ENCODE measurements around the gene SRSF11.
"Not testable (repeated sequence)": the region's sequence is repeated elsewhere in the genome, so short reads cannot be mapped to it uniquely, and the experiment has no call there.

SRSF11 gene, protein sequence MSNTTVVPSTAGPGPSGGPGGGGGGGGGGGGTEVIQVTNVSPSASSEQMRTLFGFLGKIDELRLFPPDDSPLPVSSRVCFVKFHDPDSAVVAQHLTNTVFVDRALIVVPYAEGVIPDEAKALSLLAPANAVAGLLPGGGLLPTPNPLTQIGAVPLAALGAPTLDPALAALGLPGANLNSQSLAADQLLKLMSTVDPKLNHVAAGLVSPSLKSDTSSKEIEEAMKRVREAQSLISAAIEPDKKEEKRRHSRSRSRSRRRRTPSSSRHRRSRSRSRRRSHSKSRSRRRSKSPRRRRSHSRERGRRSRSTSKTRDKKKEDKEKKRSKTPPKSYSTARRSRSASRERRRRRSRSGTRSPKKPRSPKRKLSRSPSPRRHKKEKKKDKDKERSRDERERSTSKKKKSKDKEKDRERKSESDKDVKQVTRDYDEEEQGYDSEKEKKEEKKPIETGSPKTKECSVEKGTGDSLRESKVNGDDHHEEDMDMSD

DNA sequence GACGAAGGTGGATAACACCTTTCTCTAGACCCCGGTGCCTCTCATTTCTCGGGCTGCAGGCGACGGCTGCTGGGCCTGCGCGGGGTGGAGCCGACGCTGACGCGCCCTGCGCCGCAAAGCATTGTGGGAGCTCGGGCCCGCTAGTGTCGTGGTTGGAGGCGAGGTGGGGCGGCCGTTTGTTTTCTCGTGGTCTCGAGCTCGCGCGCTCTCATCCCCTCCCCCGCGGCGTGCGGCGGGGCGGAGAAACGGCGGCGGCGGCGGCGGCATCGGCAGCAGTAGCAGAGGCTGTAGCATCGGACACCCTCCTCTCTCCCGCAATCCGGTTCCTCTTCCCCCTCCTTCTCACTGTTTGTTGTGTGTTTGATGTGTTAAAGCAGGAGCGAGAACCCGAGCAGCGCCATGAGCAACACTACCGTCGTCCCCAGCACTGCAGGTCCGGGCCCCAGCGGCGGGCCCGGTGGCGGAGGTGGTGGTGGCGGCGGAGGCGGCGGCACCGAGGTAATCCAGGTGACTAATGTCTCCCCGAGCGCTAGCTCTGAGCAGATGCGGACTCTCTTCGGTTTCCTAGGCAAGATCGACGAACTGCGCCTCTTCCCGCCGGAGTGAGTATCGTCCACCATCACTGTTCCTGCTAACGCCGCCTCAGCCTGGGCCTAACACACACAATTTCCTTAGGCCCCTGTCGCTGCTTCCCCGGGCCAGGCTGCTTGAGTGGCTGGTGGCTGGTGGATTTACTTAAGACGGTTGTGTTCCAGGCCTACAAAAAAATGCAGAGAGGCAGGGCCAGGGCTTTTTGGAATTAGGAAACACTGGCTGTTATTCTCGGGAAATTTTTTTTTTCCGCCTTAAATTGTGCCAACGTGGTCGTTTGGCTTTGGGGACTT lies at the start of gene SRSF11:
Gene SRSF11, plus strand, starts transcription at position 143 of the 884 bp plus-strand sequence. Its CDS starts 257 bp downstream, at position 400.
- peak; percentile 96 to 98 for DNase-seq

- DNase-seq: no peak
Measured at GRCh38 chr1:70171512-70171911, 49.7 kb upstream of the SRSF11 start.

DNA sequence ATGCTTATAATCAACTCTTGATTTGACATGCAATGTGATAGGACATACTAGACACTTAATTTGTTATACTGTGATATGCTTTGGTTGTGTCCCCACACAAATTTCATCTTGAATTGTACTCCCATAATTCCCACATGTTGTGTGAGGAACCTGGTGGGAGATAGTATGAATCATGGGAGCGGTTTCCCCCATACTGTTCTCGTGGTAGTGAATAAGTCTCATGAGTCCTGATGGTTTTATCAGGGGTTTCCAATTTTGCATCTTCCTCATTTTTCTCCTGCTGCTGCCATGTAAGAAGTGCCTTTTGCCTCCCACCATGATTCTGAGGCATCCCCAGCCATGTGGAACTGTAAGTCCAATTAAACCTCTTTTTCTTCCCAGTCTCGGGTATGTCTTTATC lies 36.0 kb upstream of the SRSF11 start:
- DNase-seq: not testable (repeated sequence)

GRCh38 chr1:70188522-70188921 lies 32.7 kb upstream of the SRSF11 start:
- no peak for DNase-seq

DNA sequence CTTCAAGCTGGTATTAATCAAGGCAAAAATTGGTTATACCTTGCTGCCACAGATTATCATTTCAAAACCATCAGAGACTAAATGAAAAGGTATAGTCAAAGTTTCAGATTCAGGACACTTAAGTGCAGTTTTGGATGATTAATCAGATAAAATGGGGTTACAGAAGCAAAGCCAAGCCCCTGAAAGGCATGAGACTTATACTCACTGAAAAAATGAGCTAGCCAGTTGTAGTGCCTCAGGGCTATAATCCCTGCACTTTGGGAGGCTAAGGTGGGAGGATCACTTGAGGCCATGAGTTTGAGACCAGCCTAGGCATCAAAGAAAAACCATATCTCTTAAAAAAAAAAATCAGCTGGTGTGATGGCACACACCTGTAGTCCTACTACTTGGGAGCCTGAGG lies 31.0 kb upstream of the SRSF11 start:
- no peak for DNase-seq

DNA sequence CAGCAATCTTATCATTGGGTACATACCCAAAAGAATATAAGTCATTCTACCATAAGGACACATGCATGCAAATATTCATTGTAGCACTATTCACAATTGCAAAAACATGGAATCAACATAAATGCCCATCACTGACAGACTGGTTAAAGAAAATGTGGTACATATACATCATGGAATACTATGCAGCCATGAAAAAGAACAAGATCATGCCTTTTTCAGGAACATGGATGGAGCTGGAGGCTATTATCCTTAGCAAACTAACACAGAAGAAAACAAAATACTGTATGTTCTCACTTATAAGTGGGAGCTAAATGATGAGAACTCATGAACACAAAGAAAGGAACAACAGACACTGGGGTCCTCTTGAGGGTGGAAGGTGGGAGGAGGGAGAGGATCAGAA lies 28.7 kb upstream of the SRSF11 start:
- not testable (repeated sequence) for DNase-seq

DNA sequence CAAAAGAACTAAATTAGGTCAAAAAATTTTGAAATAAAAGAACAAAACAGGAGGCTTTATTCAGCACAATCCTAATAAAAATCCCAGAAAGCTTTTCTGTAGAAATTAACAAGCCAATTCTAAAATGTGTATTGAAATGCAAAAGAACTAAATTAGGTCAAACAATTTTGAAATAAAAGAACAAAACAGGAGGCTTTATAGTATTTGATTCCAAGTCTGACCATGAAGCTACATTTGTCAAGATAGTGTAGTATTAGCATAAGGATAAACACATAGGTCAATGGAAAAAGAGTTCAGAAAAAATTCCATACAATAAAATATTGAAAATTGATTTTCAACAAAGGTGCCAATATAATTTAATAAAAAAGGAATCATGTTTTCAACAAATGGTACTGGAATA lies 26.6 kb upstream of the SRSF11 start:
- DNase-seq: no peak

DNA sequence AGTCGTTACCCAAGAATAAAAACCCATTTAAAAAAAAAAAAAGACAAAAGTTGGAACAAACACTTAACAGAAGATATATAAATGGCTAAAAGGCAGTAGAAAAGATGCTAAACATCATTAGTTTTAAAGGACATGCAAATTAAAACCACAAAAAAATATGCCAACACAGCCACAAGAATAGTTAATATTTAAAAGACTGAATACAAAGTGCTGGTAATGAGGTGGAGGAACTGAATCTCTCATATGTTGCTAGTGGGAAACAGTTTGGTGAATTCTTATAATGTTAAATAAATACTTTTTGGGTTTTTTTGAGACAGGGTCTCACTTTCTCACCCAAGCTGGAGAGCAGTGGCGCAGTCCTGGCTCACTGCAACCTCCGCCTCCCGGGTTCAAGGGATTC lies 25.8 kb upstream of the SRSF11 start:
- DNase-seq: no peak

DNA sequence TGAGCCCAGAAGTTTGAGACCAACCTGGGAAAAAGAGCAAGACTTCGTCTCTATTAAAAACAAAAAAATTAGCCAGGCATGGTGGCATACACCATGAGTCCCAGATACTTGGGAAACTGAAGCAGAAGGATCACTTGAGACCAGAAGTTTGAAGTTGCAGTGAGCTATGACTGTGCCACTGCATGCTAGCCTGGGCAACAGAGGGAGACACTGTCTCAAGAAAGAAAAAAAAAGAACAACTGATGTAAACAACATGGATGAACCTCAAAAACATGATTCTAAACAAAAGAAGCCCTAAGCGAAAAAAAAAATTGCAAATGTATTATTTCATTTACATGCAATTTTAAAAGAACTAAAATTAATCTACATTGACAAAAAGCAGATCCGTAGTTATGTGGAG lies 24.8 kb upstream of the SRSF11 start:
- DNase-seq: no peak

GRCh38 chr1:70200065-70200464 lies 21.1 kb upstream of the SRSF11 start:
- no peak for DNase-seq

GRCh38 chr1:70202173-70202758 lies 18.9 kb upstream of the SRSF11 start:
- no peak for DNase-seq

DNA sequence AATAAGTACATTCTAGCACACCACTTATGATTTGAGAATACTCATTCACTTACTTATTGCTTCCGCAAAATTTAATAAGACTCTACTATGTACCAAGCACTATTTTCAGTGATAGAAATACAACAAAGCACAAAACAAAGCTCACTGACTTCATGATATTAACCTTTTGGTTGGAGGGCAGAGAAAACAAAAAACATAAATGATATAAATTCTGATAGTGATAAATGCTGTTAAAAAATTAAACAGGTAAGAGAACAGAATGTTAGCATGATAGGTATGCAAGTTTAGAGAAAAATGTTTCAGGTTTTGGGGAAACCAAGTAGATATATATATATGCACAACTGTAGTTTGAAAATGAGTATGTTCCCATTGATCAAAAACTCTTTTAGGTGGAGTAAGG lies 17.0 kb upstream of the SRSF11 start:
- DNase-seq: no peak

DNA sequence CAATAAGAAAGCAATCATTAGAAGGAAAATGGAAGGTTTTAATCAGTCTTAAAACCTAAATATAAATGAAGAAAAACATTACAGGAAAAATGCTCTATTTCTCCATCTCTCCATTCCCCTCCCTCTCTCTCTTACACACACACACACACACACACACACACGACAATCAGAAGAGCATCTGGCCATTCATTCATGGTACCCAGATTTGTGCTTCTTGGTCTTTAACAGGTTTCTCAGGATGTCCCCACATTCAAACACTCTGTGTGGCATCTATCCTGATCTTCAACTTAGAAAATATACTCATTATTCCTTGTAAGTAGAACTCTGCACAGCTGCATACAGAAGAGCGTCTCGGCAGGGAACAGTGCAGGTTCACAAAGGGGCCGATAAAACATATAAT lies 16.6 kb upstream of the SRSF11 start:
- no peak for DNase-seq

DNA sequence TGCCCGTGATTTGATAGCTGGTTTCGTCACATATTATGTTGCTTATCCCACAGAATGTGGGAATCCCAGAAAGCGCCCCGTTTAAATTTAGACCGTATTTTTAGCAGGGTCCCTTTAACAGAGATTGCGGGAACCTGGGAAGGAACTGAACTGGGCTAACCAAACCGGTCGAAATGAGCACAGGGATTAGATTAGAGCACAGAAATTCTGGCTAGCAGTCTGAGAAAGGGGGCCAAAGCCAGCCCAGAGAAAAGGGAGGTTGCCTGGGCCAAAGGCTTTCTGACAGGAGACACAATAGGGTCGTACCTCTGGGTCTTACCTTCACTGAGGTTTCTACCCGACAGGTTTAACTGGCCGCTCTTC lies 16.1 kb upstream of the SRSF11 start:
- DNase-seq: no peak

- peak; percentile 89 to 96 for DNase-seq
Measured at GRCh38 chr1:70205434-70206118, 15.6 kb upstream of the SRSF11 start, which contains the start of gene LRRC40. Gene LRRC40 (minus strand): TSS chr1:70205579. CDS start chr1:70205540, 39 bp downstream.

DNA sequence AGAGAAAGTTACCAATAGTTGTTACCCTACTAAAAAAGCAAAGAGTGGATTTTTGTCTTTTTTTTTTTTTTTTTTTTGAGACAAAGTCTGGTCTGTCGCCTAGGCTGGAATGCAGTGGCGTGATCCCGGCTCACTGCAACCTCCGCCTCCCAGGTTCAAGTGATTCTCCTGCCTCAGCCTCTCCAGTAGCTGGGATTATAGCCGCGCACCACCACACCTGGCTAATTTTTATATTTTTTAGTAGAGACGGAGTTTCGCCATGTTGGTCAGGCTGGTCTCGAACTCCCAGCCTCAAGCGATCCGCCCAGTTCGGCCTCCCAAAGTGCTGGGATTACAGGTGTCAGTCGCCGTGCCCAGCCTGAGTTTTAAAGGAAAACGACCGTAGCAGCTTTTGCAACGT lies 14.3 kb upstream of the SRSF11 start:
- not testable (repeated sequence) for DNase-seq

- no peak for DNase-seq
Measured at GRCh38 chr1:70207492-70207891, 13.7 kb upstream of the SRSF11 start.

DNA sequence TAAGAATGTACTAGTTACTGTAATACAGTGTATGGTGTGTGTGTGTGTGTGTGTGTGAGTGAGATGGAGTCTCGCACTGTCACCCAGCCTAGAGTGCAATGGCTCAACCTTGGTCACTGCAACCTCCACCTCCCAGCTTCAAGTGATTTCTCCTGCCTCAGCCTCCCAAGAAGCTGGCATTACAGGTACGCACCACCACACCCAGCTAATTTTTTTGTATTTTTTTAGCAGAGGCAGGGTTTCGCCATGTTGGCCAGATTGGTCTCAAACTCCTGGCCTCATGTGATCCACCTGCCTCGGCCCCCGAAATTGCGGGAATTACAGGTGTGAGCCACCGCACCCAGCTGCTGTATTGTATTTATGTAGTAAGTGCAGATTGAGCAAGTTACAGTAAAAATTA lies 12.9 kb upstream of the SRSF11 start:
- DNase-seq: no peak

GRCh38 chr1:70210820-70211219 lies 10.4 kb upstream of the SRSF11 start:
- DNase-seq: no peak

DNA sequence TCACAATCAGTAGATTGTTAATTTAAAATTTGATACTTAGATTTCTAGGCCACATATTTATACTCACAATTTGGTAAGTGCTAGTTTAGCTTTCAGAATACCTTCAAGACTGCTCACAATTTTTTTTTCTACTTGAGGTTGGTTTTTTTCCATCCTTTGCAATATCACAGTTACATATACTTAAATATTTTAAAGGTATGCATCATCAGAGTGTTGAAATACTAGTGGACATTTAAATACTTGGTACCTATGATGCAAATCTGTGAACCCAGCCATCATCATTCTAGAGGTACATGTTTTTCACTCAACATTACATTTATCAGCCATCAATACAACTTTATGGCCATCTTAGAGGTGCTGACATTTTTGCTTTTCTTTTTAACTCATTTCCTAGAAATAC lies 9.6 kb upstream of the SRSF11 start:
- DNase-seq: no peak

DNA sequence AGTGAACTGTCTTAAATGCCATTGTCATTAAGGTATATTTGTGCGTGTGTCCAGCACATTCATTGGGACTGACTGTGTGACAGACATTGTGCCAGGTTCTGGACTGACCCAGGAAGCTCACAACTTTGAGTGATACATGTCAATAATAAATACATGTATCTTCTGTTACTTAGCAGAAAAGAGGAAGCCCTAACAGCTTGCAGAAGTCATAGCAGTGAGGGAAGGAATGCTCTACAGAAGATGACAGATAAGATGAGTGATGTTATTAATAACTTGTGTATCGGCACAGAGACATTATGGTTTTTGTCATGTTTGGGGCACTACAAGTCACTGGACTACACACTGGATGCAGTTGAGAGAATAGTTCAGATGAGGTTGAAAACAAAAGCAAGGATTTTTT lies 1.2 kb upstream of the SRSF11 start:
- DNase-seq: no peak

- no peak for DNase-seq
Measured at GRCh38 chr1:70220517-70221237, 503 bp upstream of the SRSF11 start.
